ENCODE measurements around the gene NR1H2.
"Not testable (repeated sequence)": the region's sequence is repeated elsewhere in the genome, so short reads cannot be mapped to it uniquely, and the experiment has no call there.

The NR1H2 gene

DNA sequence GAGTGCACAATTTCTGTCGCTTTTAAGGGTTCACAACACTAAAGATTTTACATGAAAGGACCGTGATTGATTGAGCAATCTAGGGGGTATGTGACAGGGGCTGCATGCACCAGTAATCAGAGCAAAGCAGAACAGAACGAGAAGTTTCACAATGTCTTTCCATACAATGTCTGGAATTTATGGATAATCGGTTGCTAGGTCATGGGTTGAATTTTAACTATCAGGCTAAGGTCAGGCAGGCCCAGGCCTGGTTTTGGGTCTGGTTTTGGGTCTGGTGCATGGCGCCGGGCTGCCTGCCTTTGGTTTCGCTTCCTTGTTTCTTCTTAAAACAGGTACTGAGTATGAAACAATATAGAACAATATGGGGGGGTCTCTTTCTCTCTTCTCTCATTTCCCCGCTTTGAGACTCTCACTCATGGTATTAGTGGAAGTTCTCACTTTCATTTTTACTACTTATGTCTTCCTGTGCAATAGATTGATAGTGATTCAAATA lies 29.1 kb upstream of the NR1H2 start:
- not testable (repeated sequence) for DNase-seq

DNA sequence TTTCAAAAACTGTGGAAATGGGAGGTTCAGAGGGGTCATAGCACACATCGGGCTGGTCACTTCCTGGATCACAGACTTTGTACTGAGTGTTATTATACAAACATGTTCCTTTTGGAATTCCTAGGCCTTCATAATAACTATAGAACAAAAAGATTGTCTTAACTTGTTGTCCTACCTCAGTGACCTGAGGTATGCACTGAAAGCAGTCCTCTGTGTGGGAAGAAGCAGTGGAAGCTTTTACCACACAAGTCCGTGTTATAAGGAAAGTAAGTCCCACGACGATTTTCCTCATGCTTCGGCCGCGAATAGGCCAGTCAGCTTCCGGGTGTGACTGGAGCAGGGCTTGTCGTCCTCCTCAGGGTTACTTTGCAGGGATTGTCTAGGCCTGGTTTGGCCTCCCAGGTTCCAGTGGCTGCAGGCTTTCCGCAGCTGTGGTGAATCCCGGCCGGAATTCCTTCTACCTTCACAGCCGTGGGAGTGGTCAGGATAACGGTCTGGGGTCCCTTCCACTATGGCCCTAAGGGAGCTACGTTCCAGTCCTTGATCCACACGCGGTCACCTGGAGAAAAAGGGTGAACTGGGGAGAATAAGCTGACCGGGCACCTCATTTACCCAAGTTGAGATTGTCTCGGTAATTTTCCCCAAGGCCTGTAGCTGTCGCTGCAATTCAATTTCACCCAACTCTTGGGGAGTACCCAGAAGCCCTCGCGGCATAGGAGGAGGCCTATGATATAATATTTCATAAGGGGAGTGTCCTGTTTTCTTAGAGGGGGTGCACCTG lies 26.8 kb upstream of the NR1H2 start:
- DNase-seq: no peak

DNA sequence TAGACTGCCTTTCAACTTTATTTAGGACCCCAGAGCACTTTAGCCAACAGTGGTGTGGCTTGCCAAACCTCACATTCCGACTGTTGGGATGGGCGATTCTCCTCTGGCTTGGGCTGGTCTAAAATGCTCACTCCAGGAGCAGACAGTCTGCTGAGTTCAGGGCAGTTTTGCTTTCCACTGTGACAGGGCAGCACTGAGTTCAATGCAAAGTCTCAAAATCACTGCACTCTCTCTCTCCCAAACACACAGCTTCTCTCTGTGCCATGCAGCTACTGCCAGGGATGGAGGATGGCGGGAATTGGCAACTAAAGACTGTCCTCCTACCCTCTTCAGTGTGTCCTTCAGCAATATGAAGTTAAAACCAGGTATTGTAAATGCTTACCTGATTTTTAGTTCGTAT lies 24.0 kb upstream of the NR1H2 start:
- no peak for DNase-seq

DNA sequence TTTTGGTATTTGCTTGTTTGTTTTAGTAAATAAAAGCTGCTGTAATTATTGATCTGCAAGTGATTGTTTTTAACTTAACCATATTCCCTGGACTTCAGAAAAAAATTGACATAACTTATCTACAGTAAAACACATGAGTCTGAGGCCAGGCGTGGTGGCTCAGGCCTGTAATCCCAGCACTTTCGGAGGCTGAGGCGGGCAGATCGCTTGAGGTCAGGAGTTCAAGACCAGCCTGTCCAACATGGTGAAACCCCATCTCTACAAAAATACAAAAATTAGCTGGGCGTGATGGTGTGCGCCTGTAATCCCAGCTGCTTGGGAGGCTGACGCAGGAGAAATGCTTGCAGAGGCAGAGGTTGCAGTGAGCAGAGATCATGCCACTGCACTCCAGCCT lies 22.8 kb upstream of the NR1H2 start:
- DNase-seq: not testable (repeated sequence)

DNA sequence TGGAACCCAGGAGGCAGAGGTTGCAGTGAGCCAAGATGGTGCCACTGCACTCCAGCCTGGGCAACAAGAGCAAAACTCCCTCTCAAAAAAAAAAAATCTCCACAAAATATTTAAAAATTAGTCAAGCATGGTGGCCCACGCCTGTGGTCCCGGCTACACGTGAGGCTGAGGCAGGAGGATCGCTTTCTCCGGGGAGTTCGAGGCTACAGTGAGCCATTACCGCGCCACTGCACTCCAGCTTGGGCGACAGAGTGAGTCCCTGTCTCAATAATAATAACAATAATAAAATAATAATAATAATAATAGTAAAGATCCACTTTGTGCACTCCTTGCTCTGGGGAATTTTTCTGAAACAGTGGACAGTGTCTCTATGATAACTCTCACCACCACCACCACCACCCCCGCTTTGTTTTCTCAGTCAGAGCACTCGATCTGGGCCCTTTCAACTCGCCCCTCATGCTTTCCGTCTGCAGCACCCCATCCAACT lies 19.5 kb upstream of the NR1H2 start:
- DNase-seq: no peak

DNA sequence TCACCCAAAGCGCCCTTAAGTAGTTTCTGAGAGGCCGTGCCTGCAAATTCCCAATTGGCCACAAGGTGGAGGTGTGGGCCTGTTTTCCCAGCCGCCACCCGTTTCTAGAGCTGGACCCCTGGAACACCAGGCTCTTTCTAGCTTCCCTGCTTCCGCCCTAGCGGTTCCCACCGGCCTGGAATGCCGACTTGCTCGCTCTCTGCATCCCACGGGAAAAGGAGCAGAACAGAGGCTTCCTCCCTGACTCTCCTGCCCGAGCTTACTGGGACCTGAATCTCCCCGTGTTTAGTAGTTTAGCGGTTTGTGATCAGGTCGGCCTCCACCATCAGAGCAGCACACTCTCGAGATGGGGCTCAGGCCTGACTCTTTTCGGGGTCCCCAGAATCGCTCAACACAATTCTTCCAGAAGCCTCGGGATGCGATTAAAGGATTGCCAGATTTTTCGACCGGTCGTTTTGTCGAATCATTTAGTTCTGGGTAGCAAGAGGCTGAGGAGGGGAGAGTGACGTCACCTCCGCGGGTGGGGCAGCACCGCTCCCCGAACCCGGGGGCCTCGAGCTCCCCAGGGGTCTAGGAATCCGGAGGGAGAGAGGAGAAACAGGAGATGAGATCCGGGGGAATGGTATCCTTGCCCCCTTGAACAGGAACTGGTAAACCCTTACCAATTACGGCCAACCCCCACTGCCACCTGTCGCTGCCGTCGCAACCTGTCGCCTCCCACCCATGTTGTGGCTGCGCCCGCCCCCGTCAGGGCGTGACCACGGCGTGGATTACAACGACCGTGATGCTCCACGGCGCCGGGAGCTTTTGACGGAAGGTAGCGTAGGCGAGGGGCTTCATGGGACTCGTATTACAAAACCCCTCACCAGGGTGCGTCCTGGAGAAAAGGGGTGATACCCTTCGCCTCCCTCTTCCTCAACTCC lies 18.8 kb upstream of the NR1H2 start:
- peak; percentile 78 for DNase-seq

DNA sequence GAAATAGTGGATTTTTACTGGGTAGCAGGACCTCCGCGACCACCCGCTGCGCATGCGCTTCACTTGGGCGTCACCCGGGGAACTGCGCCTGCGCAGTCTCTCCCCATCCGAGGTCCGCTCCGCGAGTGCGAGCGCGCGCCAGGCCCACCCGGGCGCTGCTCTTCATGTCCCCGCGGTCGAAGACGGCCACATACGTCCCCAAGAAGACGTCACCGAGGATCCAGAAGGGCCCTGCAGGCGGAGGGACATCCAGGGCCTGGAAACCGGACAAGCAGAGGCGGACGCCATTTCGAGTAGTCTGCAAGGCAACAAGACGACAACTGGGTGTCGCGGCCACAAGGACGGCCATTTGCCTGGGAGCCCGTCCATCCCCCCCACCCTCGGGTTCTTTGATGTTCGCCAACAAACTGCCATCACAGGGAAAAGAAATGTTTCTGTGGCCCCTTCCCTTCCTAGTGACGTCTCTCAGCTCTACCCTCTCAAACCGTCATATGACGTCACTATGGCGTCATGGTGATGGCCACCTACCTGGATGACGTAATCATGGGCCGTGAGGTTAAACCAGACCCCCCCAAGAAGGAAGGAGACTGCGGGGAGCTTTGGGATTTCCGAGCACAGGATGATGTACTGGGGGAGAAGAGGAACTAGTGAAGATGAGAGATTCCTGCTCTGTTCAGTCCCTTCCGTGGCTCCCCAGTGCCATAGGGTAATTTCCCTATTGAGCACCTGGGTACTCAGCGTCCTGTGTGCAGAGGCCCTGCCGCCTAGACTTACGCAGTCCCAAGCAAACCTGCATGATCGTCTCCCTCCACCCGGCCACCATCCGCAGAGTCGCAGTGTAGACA lies 17.6 kb upstream of the NR1H2 start:
- DNase-seq: peak; percentile 76

DNA sequence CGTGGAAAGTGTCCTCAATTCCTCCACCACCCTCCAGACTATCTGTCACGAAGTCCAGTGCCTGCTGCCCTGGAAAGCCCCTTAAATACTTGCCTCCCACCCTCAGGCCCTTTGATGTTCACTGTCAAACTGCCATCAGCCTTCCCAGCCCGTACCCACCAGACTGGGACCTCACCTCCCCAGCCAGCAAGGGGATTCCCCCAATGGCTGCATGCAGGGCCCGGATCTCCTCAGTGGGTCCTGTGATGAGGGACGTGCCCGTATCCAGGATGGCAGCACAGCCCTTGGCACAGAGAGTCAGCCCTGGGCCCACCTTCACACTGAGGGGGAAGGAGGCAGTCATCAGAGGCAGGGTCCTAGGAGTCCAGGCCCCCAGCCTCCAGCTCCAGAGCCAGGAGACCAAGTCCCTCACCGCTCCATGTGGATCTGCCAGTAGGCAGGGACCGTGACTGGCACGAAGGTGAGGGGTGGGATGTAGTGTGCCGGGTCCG lies 16.9 kb upstream of the NR1H2 start:
- no peak for DNase-seq

DNA sequence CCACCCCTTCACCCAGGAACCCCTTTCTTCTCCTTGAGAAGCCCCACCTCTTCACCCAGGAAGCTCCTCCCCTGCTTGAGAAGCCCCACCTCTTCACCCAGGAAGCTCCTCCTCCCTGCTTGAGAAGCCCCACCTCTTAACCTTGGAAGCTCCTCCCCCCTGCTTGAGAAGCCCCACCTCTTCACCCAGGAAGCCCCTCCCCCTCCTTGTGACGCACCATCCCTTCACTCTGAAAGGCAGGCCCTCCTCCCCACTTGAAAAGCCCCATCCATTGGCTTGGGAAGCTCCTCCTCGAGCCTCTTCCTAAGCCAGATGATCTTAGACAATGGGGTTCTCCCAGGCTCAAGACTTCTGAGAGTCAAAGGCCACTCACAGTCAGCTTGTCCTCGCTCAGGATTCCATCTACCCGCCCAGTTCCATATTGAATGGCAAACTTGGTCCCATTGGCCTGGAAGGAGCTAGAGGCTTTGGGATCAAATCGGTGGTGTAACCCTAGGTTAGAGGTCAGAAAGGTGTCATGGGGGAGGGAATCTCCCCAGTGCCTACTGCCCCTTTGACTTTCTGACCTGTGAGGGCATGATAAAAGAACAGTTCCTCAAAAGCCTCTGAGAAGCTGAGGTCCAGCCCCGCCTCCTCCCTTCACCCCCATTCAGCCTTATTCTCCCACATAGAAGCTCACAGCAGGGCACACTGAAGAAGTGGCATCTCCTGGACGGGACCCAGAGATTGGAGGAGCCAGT lies 14.8 kb upstream of the NR1H2 start:
- DNase-seq: no peak

DNA sequence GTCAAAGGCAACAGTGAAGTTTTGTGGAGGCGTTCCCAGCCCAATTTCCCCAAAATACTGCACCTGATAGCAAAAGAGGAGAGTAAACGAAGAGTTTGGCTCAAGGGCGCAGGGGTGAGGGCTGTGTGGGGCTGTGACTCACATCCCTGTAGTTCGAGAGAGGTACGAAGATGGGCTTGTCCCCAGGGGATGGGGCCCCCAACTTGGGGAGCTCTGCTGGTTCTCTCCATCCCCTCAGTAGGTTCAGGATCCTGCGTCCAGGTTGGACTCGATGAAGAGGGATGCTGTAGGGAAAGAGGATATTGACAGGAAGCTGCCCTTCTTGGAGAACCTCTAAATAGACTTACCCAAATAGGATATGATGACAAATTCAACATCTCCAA lies 14.2 kb upstream of the NR1H2 start:
- DNase-seq: no peak

DNA sequence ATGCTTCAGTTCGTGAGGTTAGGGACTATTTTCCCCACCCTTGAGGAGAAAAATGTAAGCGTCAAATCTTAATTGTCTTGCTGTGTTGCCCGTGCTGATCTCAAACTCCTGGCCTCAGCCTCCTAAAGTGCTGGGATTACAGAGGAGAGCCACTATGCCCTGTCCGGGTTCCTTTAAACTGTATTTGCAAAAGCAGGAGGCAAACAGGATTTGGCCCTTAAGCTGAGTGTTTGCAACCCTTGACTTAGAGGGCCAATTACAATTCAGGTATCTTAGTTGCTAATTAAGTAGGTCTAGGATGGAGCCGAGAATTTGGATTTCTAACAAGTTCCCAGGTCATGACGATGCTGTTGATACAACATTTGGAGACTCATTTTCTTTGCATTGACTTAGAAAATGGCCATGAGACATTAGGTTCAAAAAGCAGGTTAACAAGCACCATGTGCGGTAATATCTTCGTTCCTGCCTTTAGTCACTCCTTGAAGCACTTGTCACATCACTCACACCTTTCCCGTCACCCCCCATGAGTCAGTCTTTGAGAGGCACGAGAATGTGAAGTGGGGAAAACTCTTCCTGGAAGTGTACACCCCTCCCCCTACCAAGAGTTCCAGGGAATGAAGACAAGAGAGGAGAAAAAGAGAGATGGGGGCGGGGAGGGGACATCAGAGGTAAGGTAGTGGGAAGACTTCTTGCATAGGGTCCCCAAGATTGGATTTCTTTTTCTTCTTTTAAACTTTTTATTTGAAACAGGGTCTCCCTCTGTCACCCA lies 13.4 kb upstream of the NR1H2 start:
- DNase-seq: no peak

DNA sequence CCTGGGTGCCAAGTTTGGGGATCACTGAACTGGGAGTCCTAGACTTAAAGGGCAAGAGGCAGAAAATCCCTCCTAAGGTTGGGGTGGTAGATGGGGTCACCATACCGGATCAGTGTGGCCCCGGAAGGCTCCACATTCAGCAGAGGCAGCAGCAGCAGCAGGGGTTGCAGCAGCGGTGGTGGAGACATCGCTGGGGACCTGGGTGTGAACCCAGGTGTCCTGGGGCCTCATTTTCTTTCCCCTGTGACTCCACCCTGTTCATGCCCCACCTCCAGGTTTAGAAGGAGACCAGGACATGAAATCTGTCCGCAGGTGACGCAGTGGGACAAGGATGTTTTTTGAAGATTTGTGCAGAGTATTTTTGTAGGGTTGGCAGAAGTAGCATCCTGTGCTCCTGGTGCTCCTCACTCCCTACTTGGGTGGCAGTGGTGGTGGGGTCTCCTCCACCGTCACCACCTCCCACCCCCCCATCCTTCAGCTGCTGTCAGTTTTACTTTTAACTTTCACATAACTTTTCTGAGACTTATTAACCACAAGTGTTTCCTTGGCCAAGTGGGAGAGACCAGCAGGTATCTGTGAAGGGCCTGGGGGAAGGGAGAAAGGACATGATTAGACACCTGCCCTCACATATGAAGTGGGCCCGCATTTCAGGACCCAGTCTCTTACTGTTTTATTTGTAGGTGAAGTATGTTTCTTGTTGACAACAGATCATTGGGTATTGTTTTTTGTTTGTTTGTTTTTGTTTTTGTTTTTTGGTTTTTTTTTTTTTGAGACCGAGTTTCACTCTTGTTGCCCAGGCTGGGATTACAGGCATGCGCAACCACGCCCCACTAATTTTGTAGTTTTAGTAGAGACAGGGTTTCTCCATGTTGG lies 10.6 kb upstream of the NR1H2 start, which contains the start of gene NAPSA:
Gene NAPSA, minus strand, starts transcription at position 206 of the 873 bp plus-strand sequence. Its CDS starts 18 bp downstream, at position 188.
- DNase-seq: no peak

DNA sequence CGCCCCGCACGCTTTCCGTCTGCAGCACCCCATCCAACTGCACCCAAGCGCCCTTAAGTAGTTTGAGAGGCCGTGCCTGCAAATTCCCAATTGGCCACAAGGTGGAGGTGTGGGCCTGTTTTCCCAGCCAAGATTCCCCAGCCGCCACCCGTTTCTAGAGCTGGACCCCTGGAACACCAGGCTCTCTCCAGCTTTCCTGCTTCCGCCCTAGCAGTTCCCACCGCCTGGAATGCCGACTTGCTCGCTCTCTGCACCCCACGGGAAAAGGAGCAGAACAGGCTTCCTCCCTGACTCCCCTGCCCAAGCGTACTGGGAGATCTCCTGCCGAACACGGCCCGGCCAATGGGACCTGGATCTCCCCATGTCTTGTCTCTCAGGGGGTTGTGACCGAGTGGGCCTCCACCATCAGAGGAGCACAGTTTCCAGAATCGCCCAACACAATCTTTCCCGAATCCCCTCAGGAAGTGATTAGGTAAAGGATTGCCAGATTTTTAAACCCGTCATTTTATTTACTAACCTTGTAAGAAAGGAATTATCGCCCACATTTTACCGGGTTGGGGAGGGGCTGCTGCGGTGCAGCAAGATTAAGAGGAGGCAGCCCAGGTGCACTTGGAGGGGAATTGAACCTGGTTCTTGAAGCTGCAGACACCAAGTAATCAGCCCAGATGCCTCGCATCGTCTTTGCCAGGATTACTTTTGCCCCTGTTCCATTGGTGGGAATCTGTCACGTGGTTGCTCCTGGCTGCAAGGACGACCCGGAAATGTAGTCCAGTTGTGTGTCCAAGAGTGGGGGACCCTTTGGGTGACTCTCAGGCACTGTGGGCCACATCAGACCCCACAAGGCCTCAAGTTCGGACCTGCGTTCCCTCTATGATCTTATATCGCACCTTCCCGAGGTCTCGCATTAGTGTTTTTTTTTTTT lies 7.3 kb upstream of the NR1H2 start:
- DNase-seq: peak; percentile 89

DNA sequence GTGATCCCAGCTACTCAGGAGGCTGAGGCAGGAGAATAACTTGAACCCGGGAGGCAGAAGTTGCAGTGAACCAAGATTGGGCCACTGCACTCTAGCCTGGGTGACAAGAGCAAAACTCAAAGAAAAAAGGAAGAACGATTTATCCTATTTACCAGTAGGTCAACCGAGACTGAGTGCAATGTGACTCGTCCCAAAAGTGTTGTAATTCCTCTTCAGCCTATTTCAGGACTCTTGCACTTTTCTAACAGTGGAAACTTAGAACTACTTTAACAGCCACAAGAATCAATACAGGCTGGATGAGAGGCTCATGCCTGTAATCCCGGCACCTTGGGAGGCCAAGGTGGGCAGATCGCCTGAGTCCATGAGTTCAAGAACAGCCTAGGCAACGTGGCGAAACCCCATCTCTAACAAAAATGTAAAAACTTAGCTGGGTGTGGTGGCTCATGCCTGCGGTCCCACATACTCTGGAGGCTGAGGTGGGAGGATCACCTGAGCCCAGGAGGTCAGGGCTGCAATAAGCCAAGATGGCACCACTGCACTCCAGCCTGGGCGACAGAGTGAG lies 4.3 kb upstream of the NR1H2 start:
- no peak for DNase-seq

DNA sequence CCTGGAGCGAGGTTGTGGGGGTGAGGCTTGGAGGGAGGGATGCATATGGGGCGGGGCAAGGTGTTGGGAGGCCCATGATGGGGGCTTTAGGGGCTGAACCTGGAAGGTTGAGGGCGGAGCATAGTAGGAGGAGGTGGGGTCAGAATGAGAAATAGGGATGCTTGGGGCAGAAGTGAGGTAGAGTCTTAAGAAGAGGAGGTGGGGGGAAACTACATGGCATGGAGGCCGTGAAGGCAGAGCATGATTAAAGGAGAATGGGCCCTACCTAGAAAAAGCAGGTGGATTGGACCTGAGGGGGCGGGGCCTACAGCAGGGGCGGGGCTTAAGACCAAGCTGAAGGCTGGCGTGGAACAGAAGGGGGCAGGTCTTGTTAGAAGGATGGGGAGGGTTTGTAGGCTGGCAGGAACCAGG lies 799 bp downstream of the NR1H2 start:
- no peak for DNase-seq

DNA sequence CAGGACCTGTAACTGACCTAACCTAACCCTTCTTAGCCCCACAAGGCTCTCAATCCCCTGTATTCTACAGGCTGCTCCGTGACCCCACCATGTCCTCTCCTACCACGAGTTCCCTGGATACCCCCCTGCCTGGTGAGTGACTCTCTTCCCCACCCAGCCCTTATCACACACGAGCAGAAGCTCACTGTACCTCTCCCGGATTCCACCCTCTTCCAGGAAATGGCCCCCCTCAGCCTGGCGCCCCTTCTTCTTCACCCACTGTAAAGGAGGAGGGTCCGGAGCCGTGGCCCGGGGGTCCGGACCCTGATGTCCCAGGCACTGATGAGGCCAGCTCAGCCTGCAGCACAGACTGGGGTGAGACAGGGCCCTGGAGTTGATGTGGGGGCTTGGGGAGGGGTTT lies 1.3 kb downstream of the NR1H2 start:
- DNase-seq: no peak

DNA sequence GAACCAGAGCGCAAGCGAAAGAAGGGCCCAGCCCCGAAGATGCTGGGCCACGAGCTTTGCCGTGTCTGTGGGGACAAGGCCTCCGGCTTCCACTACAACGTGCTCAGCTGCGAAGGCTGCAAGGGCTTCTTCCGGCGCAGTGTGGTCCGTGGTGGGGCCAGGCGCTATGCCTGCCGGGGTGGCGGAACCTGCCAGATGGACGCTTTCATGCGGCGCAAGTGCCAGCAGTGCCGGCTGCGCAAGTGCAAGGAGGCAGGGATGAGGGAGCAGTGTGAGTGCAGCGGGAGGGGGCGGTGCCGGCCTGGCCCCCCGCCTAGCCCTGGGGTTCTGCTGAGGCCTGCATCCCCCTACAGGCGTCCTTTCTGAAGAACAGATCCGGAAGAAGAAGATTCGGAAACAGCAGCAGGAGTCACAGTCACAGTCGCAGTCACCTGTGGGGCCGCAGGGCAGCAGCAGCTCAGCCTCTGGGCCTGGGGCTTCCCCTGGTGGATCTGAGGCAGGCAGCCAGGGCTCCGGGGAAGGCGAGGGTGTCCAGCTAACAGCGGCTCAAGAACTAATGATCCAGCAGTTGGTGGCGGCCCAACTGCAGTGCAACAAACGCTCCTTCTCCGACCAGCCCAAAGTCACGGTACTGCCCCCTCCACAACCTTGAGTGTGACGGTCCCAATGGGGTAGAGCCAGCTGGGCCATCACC lies 2.1 kb downstream of the NR1H2 start:
- no peak for DNase-seq

DNA sequence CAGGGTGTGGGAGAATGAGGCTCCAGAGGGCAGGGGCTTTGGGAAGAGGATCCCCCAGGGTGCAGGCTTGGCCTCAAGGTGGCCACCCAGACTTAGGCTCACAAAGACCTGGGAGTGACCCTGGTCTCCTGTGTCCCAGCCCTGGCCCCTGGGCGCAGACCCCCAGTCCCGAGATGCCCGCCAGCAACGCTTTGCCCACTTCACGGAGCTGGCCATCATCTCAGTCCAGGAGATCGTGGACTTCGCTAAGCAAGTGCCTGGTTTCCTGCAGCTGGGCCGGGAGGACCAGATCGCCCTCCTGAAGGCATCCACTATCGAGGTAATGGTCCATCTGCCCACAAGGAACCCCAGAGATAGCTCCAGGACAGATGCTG lies 2.6 kb downstream of the NR1H2 start:
- no peak for DNase-seq
